GM18507 (cell line): ENCODE measurements around the gene PCDHGA6.
"Not testable (repeated sequence)": the region's sequence is repeated elsewhere in the genome, so short reads cannot be mapped to it uniquely, and the experiment has no call there.

Experiments
- DNase-seq: peaks from one replicate; pipeline ENCODE4 v3.0.0; 2011; ENCODE audit warnings: low read depth; ENCODE audit not compliant: insufficient read length; ENCODE audit errors: extremely low spot score
- FAIRE-seq: peaks from 2 replicates; lab custom pipeline; 2011; peaks lifted over from hg19 to GRCh38; lab: Jason Lieb, UNC

PCDHGA6 gene

GRCh38 chr5:141373673-141374317 lies at the start of gene PCDHGA6:
Gene PCDHGA6 (plus strand): TSS chr5:141373891. CDS start chr5:141374084, 193 bp downstream.
- DNase-seq = no peak
- no peak for FAIRE-seq

GRCh38 chr5:141326088-141326854 lies 47.4 kb upstream of the PCDHGA6 start:
- FAIRE-seq = peak; percentile 56
- peak; percentile 20 for DNase-seq

DNA sequence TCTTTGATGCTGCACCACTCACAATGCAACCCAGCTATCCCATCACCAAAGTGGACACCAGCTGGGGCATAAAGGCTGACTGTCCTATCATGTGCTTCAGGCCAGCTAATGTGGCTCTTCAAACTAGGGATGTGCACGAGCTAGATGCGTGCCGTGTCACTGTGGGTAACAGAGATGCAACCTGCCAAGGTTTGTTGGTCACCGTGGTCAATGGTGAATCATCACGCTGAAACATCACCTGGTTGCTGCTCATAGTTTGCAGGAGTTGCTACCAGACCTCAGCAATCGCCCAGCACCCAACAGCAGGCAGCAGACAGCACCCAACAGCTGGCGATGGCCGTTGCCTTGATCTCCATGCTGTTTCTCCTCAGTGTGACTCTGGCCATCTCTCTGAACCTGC lies 45.5 kb upstream of the PCDHGA6 start:
- DNase-seq (no peak), FAIRE-seq (no peak)

GRCh38 chr5:141330299-141331080 lies 43.2 kb upstream of the PCDHGA6 start, which contains the start of gene PCDHGA1:
Gene PCDHGA1 (plus strand): TSS chr5:141330514.
- FAIRE-seq (no peak), DNase-seq (no peak)

- DNase-seq, FAIRE-seq: not testable (repeated sequence)
Observed at GRCh38 chr5:141332571-141332970, 41.1 kb upstream of the PCDHGA6 start.

- no peak for FAIRE-seq
- DNase-seq = no peak
Observed at GRCh38 chr5:141338538-141339306, 35.0 kb upstream of the PCDHGA6 start, which contains the start of gene PCDHGA2. Gene PCDHGA2 (plus strand): TSS chr5:141338760.

DNA sequence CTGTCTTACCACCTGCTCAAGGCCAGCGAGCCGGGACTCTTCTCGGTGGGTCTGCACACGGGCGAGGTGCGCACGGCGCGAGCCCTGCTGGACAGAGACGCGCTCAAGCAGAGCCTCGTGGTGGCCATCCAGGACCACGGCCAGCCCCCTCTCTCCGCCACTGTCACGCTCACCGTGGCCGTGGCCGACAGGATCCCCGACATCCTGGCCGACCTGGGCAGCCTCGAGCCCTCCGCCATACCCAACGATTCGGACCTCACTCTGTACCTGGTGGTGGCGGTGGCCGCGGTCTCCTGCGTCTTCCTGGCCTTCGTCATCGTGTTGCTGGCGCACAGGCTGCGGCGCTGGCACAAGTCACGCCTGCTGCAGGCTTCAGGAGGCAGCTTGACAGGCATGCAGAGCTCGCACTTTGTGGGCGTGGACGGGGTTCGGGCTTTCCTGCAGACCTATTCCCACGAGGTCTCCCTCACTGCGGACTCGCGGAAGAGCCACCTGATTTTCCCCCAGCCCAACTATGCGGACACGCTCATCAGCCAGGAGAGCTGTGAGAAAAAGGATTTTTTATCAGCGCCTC lies 32.8 kb upstream of the PCDHGA6 start:
- not testable (repeated sequence) for FAIRE-seq, DNase-seq

GRCh38 chr5:141342773-141343172 lies 30.9 kb upstream of the PCDHGA6 start:
- FAIRE-seq (no peak), DNase-seq (no peak)

GRCh38 chr5:141343242-141343952 lies 30.3 kb upstream of the PCDHGA6 start, which contains the start of gene PCDHGA3:
Gene PCDHGA3 (plus strand): TSS chr5:141343829. CDS start chr5:141344034, 205 bp downstream.
- DNase-seq (no peak), FAIRE-seq (no peak)

DNA sequence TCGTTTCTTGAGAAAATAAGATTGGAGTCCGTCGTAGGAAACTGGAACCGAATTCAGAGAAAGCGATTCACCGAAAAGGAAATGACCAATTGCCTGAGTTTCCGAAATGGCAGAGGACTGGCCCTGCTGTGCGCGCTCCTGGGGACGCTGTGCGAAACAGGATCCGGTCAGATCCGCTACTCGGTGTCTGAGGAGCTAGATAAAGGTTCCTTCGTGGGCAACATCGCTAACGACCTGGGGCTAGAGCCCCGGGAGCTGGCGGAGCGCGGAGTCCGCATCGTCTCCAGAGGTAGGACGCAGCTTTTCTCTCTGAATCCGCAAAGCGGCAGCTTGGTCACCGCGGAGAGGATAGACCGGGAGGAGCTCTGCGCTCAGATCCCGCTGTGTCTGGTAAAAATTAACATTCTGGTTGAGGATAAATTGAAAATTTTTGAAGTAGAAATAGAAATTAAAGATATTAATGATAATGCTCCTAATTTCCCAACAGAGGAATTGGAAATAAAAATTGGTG lies 29.7 kb upstream of the PCDHGA6 start:
- DNase-seq = no peak
- FAIRE-seq = no peak

DNA sequence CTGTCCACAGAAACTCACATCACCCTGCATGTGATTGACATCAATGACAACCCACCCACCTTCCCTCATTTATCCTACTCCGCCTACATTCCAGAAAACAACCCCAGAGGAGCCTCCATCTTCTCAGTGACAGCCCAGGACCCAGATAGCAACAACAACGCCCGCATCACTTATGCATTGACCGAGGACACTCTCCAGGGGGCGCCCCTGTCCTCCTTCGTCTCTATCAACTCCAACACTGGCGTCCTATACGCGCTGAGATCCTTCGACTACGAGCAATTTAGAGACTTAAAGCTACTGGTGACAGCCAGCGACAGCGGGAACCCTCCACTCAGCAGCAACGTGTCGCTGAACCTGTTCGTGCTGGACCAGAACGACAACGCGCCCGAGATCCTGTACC lies 28.4 kb upstream of the PCDHGA6 start:
- FAIRE-seq = no peak
- no peak for DNase-seq

DNA sequence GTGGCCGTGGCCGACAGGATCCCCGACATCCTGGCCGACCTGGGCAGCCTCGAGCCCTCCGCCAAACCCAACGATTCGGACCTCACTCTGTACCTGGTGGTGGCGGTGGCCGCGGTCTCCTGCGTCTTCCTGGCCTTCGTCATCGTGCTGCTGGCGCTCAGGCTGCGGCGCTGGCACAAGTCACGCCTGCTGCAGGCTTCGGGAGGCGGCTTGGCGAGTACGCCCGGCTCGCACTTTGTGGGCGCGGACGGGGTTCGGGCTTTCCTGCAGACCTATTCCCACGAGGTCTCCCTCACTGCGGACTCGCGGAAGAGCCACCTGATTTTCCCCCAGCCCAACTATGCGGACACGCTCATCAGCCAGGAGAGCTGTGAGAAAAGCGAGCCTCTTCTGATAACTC lies 27.7 kb upstream of the PCDHGA6 start:
- FAIRE-seq = not testable (repeated sequence)

GRCh38 chr5:141349917-141350619 lies 23.6 kb upstream of the PCDHGA6 start, which contains the start of gene PCDHGB1:
Gene PCDHGB1 (plus strand): TSS chr5:141350099. CDS start chr5:141350261, 162 bp downstream.
- DNase-seq (no peak), FAIRE-seq (no peak)

More for the DNA sequence above, 27.7 kb upstream of the PCDHGA6 start:
- DNase-seq = not testable (repeated sequence)

DNA sequence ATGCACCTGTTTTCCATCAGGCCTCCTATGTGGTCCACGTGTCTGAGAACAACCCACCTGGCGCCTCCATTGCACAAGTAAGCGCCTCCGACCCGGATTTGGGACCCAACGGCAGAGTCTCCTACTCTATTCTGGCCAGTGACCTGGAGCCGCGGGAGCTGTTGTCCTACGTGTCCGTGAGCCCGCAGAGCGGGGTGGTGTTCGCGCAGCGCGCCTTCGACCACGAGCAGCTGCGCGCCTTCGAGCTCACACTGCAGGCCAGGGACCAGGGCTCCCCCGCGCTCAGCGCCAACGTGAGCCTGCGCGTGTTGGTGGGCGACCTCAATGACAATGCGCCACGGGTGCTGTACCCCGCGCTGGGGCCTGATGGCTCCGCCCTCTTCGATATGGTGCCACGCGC lies 22.1 kb upstream of the PCDHGA6 start:
- DNase-seq (no peak), FAIRE-seq (no peak)

- FAIRE-seq (no peak), DNase-seq (no peak)
Observed at GRCh38 chr5:141354900-141355469, 18.7 kb upstream of the PCDHGA6 start, which contains the start of gene PCDHGA4. Gene PCDHGA4 (plus strand): TSS chr5:141355021. CDS start chr5:141355108, 87 bp downstream.

DNA sequence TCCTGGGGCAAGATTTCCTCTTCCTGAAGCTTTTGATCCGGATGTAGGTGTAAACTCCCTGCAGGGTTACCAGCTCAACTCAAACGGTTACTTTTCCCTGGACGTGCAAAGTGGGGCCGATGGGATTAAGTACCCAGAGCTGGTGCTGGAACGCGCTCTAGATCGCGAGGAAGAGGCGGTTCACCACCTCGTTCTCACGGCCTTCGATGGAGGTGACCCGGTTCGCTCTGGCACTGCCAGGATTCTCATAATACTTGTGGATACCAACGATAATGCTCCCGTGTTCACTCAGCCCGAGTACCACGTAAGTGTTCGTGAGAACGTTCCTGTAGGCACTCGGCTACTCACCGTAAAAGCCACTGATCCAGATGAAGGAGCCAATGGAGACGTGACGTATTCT lies 18.1 kb upstream of the PCDHGA6 start:
- DNase-seq = no peak
- FAIRE-seq = no peak

DNA sequence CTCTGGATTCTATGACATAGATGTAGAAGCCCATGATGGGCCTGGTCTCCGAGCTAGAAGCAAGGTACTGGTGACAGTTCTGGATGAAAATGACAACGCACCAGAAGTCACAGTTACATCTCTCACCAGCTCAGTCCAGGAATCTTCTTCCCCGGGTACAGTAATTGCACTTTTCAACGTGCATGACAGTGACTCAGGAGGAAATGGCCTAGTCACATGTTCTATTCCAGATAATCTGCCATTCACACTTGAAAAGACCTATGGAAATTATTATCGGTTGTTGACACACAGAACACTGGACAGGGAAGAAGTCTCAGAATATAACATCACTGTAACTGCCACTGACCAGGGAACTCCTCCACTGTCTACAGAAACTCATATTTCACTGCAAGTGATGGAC lies 17.6 kb upstream of the PCDHGA6 start:
- DNase-seq (no peak), FAIRE-seq (no peak)
